ENCODE data around the gene NADSYN1.
"Not testable (repeated sequence)": the region's sequence is repeated elsewhere in the genome, so short reads cannot be mapped to it uniquely, and the experiment has no call there.

The NADSYN1 gene

GRCh38 chr11:71527576-71528210, 74.7 kb downstream of the NADSYN1 start:
- no peak for DNase-seq

GRCh38 chr11:71530602-71531001, 77.6 kb downstream of the NADSYN1 start:
- DNase-seq = no peak

GRCh38 chr11:71532036-71532610, 79.1 kb downstream of the NADSYN1 start:
- no peak for DNase-seq

- not testable (repeated sequence) for DNase-seq
These were observed 82.0 kb downstream of the NADSYN1 start for GRCh38 chr11:71534711-71535608.

- DNase-seq = no peak
These were observed 82.8 kb downstream of the NADSYN1 start for GRCh38 chr11:71535825-71536224.

- DNase-seq = no peak
These were observed 84.5 kb downstream of the NADSYN1 start for GRCh38 chr11:71537537-71537936.

GRCh38 chr11:71537977-71538665, 85.1 kb downstream of the NADSYN1 start, which contains the start of gene KRTAP5-8:
Gene KRTAP5-8 (plus strand): TSS chr11:71538025. CDS start chr11:71538056, 31 bp downstream.
- DNase-seq = not testable (repeated sequence)

GRCh38 chr11:71538666-71538990, 85.6 kb downstream of the NADSYN1 start:
- no peak for DNase-seq

- DNase-seq = no peak
These were observed 86.0 kb downstream of the NADSYN1 start for GRCh38 chr11:71539017-71539416.

GRCh38 chr11:71539971-71540370, 87.0 kb downstream of the NADSYN1 start:
- not testable (repeated sequence) for DNase-seq

GRCh38 chr11:71540521-71541304, 87.7 kb downstream of the NADSYN1 start:
- DNase-seq = not testable (repeated sequence)

- no peak for DNase-seq
These were observed 89.4 kb downstream of the NADSYN1 start for GRCh38 chr11:71542382-71542781.

GRCh38 chr11:71542879-71543777, 90.1 kb downstream of the NADSYN1 start:
- no peak for DNase-seq

- no peak for DNase-seq
These were observed 90.9 kb downstream of the NADSYN1 start for GRCh38 chr11:71543866-71544265.

GRCh38 chr11:71544525-71545214, 91.7 kb downstream of the NADSYN1 start:
- no peak for DNase-seq

- no peak for DNase-seq
These were observed 92.5 kb downstream of the NADSYN1 start for GRCh38 chr11:71545405-71545966.

- DNase-seq = no peak
These were observed 95.1 kb downstream of the NADSYN1 start, which contains the start of gene KRTAP5-9 for GRCh38 chr11:71548120-71548519. Gene KRTAP5-9 (plus strand): TSS chr11:71548420. CDS start chr11:71548658, 238 bp downstream.

- no peak for DNase-seq
These were observed 95.7 kb downstream of the NADSYN1 start for GRCh38 chr11:71548716-71549151.

Data from left hindlimb (tissue), 1 donor.